Germinal center (tissue), 1 donor: ENCODE results near the gene TSPEAR.

Experiments used
- DNase-seq: peaks from one replicate; pipeline ENCODE4 v3.0.0; 2012; ENCODE audit warnings: mixed read lengths, low spot score

The TSPEAR gene

GRCh38 chr21:44547656-44548331, 163.6 kb downstream of the TSPEAR start:
- no peak for DNase-seq

- DNase-seq = no peak
These were observed 166.8 kb downstream of the TSPEAR start for GRCh38 chr21:44544566-44544965.

DNA sequence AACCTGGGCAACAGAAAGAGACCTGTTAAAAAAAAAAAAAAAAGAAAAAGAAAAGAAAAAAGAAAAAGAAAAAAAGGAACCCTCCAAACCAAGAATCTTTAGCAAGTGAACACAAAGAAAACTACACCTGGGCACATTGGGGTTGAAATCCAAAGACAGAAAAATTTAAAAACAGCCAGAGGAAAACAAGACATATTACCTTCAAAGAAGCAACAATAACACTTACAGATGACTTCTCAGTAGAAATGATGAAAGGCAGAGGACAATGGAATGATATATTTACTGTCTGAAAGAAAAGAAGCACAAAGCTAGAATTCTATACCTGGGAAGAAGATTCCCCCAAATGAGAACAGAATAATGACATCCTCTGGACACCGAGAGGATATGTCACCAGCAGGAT, 168.7 kb downstream of the TSPEAR start:
- no peak for DNase-seq

DNA sequence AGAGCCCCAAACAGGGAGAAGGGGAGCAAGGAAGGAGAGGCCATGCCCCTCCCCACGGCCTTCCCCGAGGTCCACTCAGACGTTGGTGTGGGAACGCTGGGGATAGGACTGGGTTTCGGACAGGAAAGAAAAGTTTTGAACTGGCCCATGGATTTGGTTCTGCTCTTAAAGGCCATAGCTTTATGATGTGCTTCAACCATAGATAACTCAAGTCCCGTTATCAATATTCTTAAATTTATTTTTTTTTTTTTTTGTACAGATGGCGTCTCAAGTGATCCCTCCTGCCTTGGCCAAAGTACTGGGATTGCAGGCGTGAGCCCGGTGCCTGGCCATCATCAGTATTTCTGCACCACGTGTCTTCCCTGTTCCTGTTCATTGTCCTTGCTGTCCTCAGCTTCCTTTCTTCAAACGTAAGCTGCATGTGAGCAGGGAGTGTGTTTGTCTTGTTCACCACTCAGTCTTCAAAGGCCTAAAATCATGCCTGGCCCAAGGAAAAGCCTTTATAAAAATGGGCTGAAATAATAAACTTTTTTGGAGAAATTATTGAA, 170.6 kb downstream of the TSPEAR start:
- no peak for DNase-seq

- no peak for DNase-seq
These were observed 171.2 kb downstream of the TSPEAR start, which contains the start of gene KRTAP10-1 for GRCh38 chr21:44539991-44540666. KRTAP10-1 (minus strand) TSS chr21:44540195; CDS start chr21:44540150, 45 bp downstream.

- DNase-seq = no peak
These were observed 172.3 kb downstream of the TSPEAR start for GRCh38 chr21:44539046-44539445.

DNA sequence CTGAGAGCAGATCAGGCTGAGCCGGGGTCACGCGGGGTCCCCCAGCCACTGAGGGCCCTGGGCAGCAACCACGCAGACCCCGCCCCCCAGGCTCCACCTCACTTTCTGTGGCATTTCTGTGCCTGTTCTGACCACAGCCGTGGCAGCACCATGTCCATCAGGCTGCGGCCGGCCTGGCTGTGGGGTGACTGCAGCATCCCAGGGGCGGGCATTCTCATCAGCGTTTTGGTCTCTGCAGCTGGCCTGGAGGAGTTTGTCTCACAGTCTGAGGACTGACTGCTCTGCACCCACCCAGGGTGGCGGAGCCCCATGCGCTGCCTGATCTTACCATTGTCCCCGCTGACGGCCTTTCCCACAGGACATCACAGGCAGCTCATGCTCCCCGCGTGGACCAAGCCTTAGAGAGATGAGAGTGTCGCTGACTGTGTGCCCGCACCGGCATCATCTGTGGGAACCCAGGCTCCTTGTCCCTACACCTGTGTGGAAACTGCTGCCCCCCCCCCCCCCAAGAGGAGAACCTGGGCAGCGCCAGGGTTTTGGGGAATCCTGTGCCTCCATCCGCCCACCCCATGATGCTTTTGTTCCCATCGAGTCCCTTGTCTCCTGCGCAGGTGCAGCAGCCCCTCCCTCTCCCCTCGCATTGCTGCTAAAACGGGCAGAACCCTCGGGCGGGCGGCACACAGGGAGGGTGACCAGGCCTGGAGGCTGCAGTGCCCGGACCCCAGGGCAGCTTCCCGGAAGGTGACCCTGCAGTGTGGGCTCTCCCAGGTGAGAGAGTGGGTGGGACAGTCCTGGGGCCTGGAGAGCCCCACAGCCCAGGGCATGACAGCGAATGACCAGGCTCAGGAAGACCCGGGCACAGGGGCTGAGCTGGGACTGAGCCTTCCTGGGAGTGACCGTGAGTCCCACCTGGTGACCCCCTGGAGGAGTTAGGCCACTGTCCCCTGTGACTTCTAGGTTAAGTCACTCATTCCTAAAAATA, 173.2 kb downstream of the TSPEAR start:
- DNase-seq = no peak

GRCh38 chr21:44535963-44536362, 175.4 kb downstream of the TSPEAR start:
- DNase-seq = no peak

GRCh38 chr21:44534688-44535087, 176.7 kb downstream of the TSPEAR start:
- no peak for DNase-seq

- DNase-seq = no peak
These were observed 177.3 kb downstream of the TSPEAR start for GRCh38 chr21:44533891-44534627.

DNA sequence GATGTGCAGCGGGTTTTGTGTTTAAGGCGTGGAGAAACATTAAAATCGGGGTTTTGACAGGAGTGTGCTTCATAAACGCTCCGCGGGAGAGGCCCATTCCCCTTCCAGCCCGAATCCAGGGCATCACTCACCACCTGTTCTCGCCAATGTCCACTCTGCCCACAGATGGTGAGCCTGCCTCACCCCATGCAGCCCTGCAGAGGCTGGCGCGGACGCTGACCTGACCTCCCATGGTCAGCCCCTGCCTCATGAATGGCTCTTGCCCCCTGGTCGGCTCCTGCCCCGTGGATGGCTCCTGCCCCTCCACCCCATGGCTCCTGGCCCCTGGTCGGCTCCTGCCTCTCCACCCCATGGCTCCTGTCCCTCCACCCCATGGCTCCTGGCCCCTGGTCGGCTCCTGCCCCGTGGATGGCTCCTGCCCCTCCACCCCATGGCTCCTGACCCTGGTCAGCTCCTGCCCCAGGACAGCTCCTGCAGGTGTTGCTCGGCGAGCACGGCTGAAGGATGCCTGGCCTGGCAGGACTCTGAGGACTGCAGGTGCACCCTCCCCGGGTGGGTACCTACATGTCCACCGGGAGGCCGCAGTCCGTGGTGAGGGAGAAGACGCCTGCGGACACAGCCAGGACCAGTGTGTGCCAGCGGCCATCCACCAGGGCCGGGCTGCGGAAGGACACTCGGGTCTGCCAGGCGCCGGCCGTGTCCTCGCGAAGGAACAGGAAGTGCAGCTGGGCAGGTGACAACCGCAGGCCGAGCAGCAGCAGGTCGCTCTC, 178.1 kb downstream of the TSPEAR start:
- no peak for DNase-seq

GRCh38 chr21:44532712-44533111, 178.7 kb downstream of the TSPEAR start:
- DNase-seq = no peak

GRCh38 chr21:44531606-44532564, 179.5 kb downstream of the TSPEAR start:
- no peak for DNase-seq

- no peak for DNase-seq
These were observed 180.3 kb downstream of the TSPEAR start for GRCh38 chr21:44530903-44531605.

DNA sequence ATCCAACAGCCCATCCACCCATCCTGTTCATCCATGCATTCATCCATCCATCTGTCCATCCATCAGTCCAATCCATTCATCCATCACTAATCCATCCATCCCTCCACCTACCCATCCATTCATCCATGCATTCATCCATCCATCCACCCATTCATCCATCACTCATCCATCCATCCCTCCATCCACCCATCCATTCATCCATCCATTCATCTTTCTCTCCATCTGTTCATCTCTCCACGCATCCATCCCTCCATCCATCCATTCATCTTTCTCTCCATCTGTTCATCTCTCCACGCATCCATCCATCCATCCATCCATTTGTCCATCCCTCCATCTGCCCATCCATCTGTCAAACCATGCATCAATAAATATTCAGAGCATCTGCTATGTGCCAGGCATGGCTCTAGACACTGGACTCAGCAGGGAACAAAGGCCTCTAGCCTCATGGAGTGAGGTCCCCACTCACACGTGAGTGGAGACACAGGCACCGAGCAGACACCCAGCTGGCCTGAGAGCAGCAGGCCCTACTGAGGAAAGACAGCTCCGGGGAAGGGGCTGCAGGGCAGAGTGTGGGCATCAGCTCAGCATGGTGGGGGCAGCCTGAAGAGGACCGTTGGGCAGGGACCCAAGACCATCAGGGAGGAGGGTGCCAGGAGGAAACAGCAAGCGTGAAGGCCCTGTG, 181.0 kb downstream of the TSPEAR start:
- DNase-seq = no peak

DNA sequence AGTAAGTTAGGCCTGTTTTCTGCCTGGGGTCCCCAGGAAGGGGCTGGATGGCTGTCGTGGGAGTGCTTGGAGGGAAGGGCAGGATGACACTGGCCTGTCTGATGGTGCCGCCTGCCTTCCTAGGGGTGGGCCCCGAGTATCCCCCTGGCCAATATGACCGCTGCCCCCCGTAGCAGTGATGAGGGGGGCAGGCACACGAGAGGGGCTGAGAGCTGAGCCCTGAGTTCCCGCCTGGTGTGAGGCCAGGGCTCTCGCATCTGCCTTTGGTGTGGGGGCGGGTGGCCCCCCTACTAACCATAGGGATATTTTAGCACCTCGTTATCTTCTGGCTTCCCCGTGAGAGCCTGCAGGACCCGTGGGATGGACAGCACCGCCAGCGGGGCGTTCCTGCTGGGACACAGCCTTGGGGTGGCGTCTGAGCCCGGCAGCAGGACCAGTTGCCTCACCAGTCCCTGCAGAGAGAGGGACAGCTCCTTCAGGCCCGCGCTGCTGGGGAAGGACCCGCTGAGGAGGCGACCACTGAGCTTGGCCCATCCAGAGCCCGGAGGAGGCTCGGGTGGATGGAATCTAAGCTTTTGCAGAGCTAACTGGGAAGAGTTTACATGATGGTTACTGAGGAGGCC, 181.8 kb downstream of the TSPEAR start:
- no peak for DNase-seq

DNA sequence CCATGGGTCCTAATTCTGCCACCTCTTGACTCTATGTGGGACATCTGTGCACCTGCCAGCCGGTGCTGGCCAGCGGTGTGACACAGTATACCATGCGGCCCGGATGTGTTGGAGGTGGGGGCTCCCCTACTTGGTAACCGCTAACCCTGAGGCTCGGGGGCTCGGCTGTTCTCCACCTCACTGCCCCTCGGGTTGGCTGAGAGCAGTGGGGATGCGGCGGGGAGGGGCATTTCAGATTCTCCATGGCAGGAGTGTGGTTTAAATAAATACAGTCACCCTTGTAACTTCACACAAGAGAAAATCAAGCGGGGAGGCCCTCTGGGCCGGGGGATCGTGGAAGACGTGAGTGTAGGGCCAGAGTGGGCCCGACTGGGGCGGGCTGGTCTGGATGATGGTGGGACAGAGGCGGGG, 182.4 kb downstream of the TSPEAR start:
- no peak for DNase-seq

- DNase-seq = no peak
These were observed 182.8 kb downstream of the TSPEAR start for GRCh38 chr21:44528634-44528995.
